HG02943 (cell line): Measurements from ENCODE around the gene PET100.
"Not testable (repeated sequence)": the region's sequence is repeated elsewhere in the genome, so short reads cannot be mapped to it uniquely, and the experiment has no call there.

Source experiments
- ATAC-seq: cut with Tn5 transposase; IDR thresholded peaks from one replicate; pipeline ENCODE4 v1.9.1; 2021; ENCODE audit warnings: mild to moderate bottlenecking, low read depth, moderate library complexity; ENCODE audit not compliant: unreplicated experiment

PET100 gene

GRCh38 chr19:7631577-7631976, 2.0 kb downstream of the PET100 start:
- ATAC-seq, result no peak

GRCh38 chr19:7632340-7633203, 3.0 kb downstream of the PET100 start:
- no peak for ATAC-seq

- ATAC-seq, result no peak
Measured at GRCh38 chr19:7633698-7634097, 4.1 kb downstream of the PET100 start, which contains the start of gene PCP2. Gene PCP2 (minus strand): TSS chr19:7633719. CDS start chr19:7633457, 262 bp downstream.

- ATAC-seq, result no peak
Measured at GRCh38 chr19:7635670-7636069, 6.1 kb downstream of the PET100 start.

- ATAC-seq, result no peak
Measured at GRCh38 chr19:7636317-7636690, 6.7 kb downstream of the PET100 start.

GRCh38 chr19:7636691-7637373, 7.2 kb downstream of the PET100 start, which contains the start of gene STXBP2:
Gene STXBP2 (plus strand): TSS chr19:7637110. CDS start chr19:7637150, 40 bp downstream.
- ATAC-seq, result no peak

- no peak for ATAC-seq
Measured at GRCh38 chr19:7637374-7638256, 8.0 kb downstream of the PET100 start.

- ATAC-seq, result no peak
Measured at GRCh38 chr19:7638802-7639465, 9.3 kb downstream of the PET100 start.

GRCh38 chr19:7639863-7640348, 10.3 kb downstream of the PET100 start:
- no peak for ATAC-seq

- no peak for ATAC-seq
Measured at GRCh38 chr19:7640803-7641202, 11.2 kb downstream of the PET100 start.

- ATAC-seq, result no peak
Measured at GRCh38 chr19:7641290-7642276, 12.0 kb downstream of the PET100 start.

GRCh38 chr19:7642295-7643030, 12.9 kb downstream of the PET100 start:
- ATAC-seq, result no peak

GRCh38 chr19:7643031-7643415, 13.4 kb downstream of the PET100 start:
- no peak for ATAC-seq

- ATAC-seq, result not testable (repeated sequence)
Measured at GRCh38 chr19:7643629-7644549, 14.3 kb downstream of the PET100 start.

GRCh38 chr19:7644550-7644877, 14.9 kb downstream of the PET100 start:
- ATAC-seq, result no peak

GRCh38 chr19:7645163-7645562, 15.6 kb downstream of the PET100 start:
- ATAC-seq, result no peak
